Measurements from ENCODE around the gene SREK1IP1.

DNA sequence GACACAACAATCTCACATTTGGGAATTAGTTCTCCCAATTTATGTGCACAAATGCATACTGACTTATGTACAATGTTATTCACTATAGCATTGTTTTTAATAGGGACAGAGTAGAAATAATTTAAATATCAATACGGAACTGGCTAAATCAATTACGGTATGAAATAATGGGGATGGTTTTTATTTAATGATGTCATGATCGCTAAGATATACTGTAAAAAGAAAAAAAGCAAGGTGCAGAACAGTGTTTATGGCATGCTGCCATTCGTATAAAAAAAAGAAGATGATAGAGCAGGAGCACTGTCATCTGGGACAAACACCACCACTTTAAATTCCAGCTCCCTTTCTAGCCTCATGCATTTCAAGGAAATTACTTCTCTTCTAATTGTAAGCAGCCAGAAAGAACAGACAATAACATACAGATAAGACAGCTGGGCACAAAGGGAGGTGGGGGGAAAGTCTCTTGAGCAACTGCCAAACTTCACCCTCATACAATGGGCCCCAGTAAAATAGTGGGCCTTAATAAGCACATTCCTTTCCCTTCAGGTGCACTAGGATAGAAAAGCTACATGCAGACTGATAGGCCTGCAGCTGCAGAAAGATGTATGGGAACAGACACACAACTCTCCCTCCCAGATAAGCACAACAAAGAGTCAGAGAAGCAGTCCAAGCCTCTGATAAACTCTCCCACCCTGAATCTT is 8.4 kb downstream of the SREK1IP1 start:
- TF ChIP-seq EP300 (IDR thresholded peaks at IDR 0.05) (no peak), POLR2A (IDR thresholded peaks at IDR 0.05) (no peak)

All from gastroesophageal sphincter (tissue), 2 donors.